CD14-positive monocyte (primary cell): ENCODE measurements around the gene TRAPPC12. TPM values are rescaled to one million over a fixed set of nuclear protein-coding genes. Genes with fewer than 3 reads are reported as not detected.
A peak's percentile ranks its signal among the peaks of the same experiment; 100 is the strongest.

ENCODE experiments used
- DNase-seq, 3 donors: peaks; one replicate each; pipeline ENCODE4 v3.0.0-alpha.2; 2011 to 2022
- H2AFZ ChIP-seq: 2 replicates; pipeline ENCODE4 v1.6.0; 2012; ENCODE audit warnings: mild to moderate bottlenecking, low read depth, low read length, inconsistent platforms; ENCODE audit not compliant: insufficient read depth, poor library complexity, severe bottlenecking
- H3K27ac ChIP-seq, 2 donors: 1 replicate in 1 of 2; 2 replicates in 1 of 2; pipeline ENCODE4 v1.5.1; 2012 to 2013; ENCODE audit warnings: low read length in 2 of 2, control low read depth in 1 of 2, inconsistent platforms in 1 of 2, low read depth in 1 of 2, mild to moderate bottlenecking in 1 of 2
- H3K27me3 ChIP-seq, 2 donors: one replicate each; pipeline versions ENCODE4 v1.6.0 to v1.6.1; 2011 to 2013; ENCODE audit warnings: low read length in 2 of 2; ENCODE audit not compliant: control insufficient read depth in 2 of 2, insufficient read depth in 2 of 2
- H3K36me3 ChIP-seq, 2 donors: replicated peaks in 1 of 2; 1 replicate in 1 of 2; 2 replicates in 1 of 2; pipeline versions ENCODE4 v1.5.1 to v1.6.1; 2012 to 2013; ENCODE audit warnings: low read length in 2 of 2, control low read depth in 1 of 2, inconsistent platforms in 1 of 2, mild to moderate bottlenecking in 1 of 2; ENCODE audit not compliant: insufficient read depth in 2 of 2, control insufficient read depth in 1 of 2
- H3K4me1 ChIP-seq, 2 donors: 1 replicate in 1 of 2; 2 replicates in 1 of 2; pipeline versions ENCODE4 v1.5.1 to v1.6.1; 2012 to 2013; ENCODE audit warnings: low read length in 2 of 2, control low read depth in 1 of 2, inconsistent platforms in 1 of 2, mild to moderate bottlenecking in 1 of 2, moderate library complexity in 1 of 2; ENCODE audit not compliant: insufficient read depth in 2 of 2, control insufficient read depth in 1 of 2
- H3K4me2 ChIP-seq: replicated peaks from 2 replicates; pipeline ENCODE3; 2012; ENCODE audit warnings: low read length, moderate library complexity, mild to moderate bottlenecking; ENCODE audit not compliant: poor library complexity, severe bottlenecking; ENCODE audit errors: extremely low read depth
- H3K4me3 ChIP-seq, 3 experiments: fragments of 200-600 bp in 1 of 3; sonication (generic) in 1 of 3; replicated peaks in 1 of 3; 1 replicate in 2 of 3; 2 replicates in 1 of 3; pipeline ENCODE4 v1.5.1; 2011 to 2013; ENCODE audit warnings: low read length in 3 of 3, mild to moderate bottlenecking in 3 of 3, control low read depth in 2 of 3, low read depth in 2 of 3, inconsistent platforms in 1 of 3, moderate library complexity in 1 of 3
- H3K79me2 ChIP-seq: 2 replicates; pipeline ENCODE4 v1.6.0; 2012; ENCODE audit warnings: mild to moderate bottlenecking, control low read depth, inconsistent platforms, low read length, moderate library complexity; ENCODE audit not compliant: insufficient read depth
- H3K9ac ChIP-seq: 2 replicates; pipeline ENCODE4 v1.6.0; 2017; ENCODE audit warnings: low read length, mild to moderate bottlenecking; ENCODE audit not compliant: insufficient read depth, poor library complexity, severe bottlenecking
- H3K9me3 ChIP-seq, 2 donors: replicated peaks in 1 of 2; 1 replicate in 1 of 2; 2 replicates in 1 of 2; pipeline versions ENCODE4 v1.5.1 to v1.6.1; 2012 to 2013; ENCODE audit warnings: low read length in 2 of 2, control low read depth in 1 of 2; ENCODE audit not compliant: control insufficient read depth in 1 of 2, insufficient read depth in 1 of 2
- H4K20me1 ChIP-seq: 2 replicates; pipeline ENCODE4 v1.6.0; 2012; ENCODE audit warnings: mild to moderate bottlenecking, low read length, control low read depth, moderate library complexity; ENCODE audit not compliant: insufficient read depth
- H3K27ac Mint-ChIP-seq, 7 donors: one replicate each; pipeline ENCODE4 v1.8.0; 2020; ENCODE audit warnings: mild to moderate bottlenecking in 7 of 7, mixed read lengths in 7 of 7, moderate library complexity in 6 of 7, inconsistent platforms in 2 of 7
- H3K27me3 Mint-ChIP-seq, 3 donors: one replicate each; pipeline ENCODE4 v1.8.0; 2021 to 2022; ENCODE audit warnings: low read depth in 3 of 3, mild to moderate bottlenecking in 3 of 3, mixed read lengths in 3 of 3, moderate library complexity in 3 of 3, inconsistent platforms in 1 of 3
- H3K36me3 Mint-ChIP-seq, 2 donors: one replicate each; pipeline ENCODE4 v1.8.0; 2020; ENCODE audit warnings: mixed read lengths in 2 of 2, inconsistent platforms in 1 of 2, mild to moderate bottlenecking in 1 of 2
- H3K4me1 Mint-ChIP-seq: one replicate; pipeline ENCODE4 v1.8.0; 2020; ENCODE audit warnings: mild to moderate bottlenecking, mixed read lengths
- H3K4me3 Mint-ChIP-seq, 2 donors: one replicate each; pipeline ENCODE4 v1.8.0; 2020; ENCODE audit warnings: mild to moderate bottlenecking in 2 of 2, mixed read lengths in 2 of 2, moderate library complexity in 1 of 2
- H3K9me3 Mint-ChIP-seq, 7 donors: one replicate each; pipeline ENCODE4 v1.8.0; 2020 to 2022; ENCODE audit warnings: mixed read lengths in 7 of 7, mild to moderate bottlenecking in 6 of 7, moderate library complexity in 6 of 7, inconsistent platforms in 2 of 7
- CTCF ChIP-seq: fragments of 200-600 bp; IDR thresholded peaks from one replicate; pipeline ENCODE4 v1.8.0; 2022; ENCODE audit warnings: antibody characterized with exemption, mild to moderate bottlenecking
- WGBS: methylation state at CpG from one replicate; pipeline ENCODE4 v1.1.5; 2013; ENCODE audit warnings: missing lambda C conversion rate; ENCODE audit not compliant: insufficient coverage; 5-methylcytosine and 5-hydroxymethylcytosine counted together
- intact Hi-C, 2 donors: fragments of 100-400 bp; cut with micrococcal nuclease; formaldehyde crosslinking; loops; one replicate each; pipeline versions ENCODE4 v1.15.0 to v1.15.1; 2023
- polyA plus RNA-seq, 3 donors: library from polyadenylated mRNA; depleted of rRNA in 1 of 3; unstranded in 2 of 3; stranded (reverse) in 1 of 3; fragments of 300-500 nt in 2 of 3; fragments of >200 nt in 1 of 3; fragmentation: Illumina TruSeq in 2 of 3; gene quantifications; 1 replicate in 2 of 3; 2 replicates in 1 of 3; pipeline ENCODE4 v1.2.3, GENCODE V29; 2012 to 2021

The TRAPPC12 gene
- polyA plus RNA-seq, 3 donors = 26.6 to 72.1 (median 44.7) TPM

- no peak overlapping the region for H3K4me3 Mint-ChIP-seq
- whole genome bisulfite sequencing = 85% methylated on average over 21 of the region's 29 CpGs
- intact Hi-C loops = no loop called here
- no peak overlapping the region for H3K27ac ChIP-seq
- no peak overlapping the region for H3K4me2 ChIP-seq
- H3K79me2 ChIP-seq = no peaks in the 10 kb centered on the region
- no peak overlapping the region for H3K4me3 ChIP-seq
- no peak for TF ChIP-seq CTCF
- no peak for DNase-seq
- peaks cover 30 to 35% of the 10 kb centered on the region in 2 donors for H3K36me3 Mint-ChIP-seq
- H3K9ac ChIP-seq = no peak overlapping the region
- H2AFZ ChIP-seq = no peak overlapping the region
- H3K9me3 ChIP-seq = no peaks in the 10 kb centered on the region
- H3K27me3 Mint-ChIP-seq = peaks cover 0 to 1% (median 0%) of the 10 kb centered on the region in 3 donors
- H3K36me3 ChIP-seq = peaks cover 23 to 32% of the 10 kb centered on the region in 2 donors
- H4K20me1 ChIP-seq = no peaks in the 10 kb centered on the region
- H3K4me1 Mint-ChIP-seq = peaks cover 1% of the 10 kb centered on the region
- no peaks in the 10 kb centered on the region for H3K9me3 Mint-ChIP-seq
- H3K27me3 ChIP-seq = no peaks in the 10 kb centered on the region
- no peaks in the 10 kb centered on the region for H3K4me1 ChIP-seq
- H3K27ac Mint-ChIP-seq = no peak overlapping the region
Measured at GRCh38 chr2:3492951-3493614, 113.6 kb downstream of the TRAPPC12 start.

GRCh38 chr2:3493615-3494007 is 114.1 kb downstream of the TRAPPC12 start:
- no peak overlapping the region for H3K27ac ChIP-seq
- peaks cover 0 to 1% (median 0%) of the 10 kb centered on the region in 3 donors for H3K27me3 Mint-ChIP-seq
- H3K27me3 ChIP-seq = no peaks in the 10 kb centered on the region
- peaks cover 1% of the 10 kb centered on the region for H3K4me1 Mint-ChIP-seq
- H3K27ac Mint-ChIP-seq = peak overlapping the region in 2 of 7 donors; percentile 7 to 77
- no peaks in the 10 kb centered on the region for H3K9me3 ChIP-seq
- no peaks in the 10 kb centered on the region for H3K4me1 ChIP-seq
- H3K4me3 Mint-ChIP-seq = no peak overlapping the region
- H3K36me3 Mint-ChIP-seq = peaks cover 35 to 40% of the 10 kb centered on the region in 2 donors
- H2AFZ ChIP-seq = no peak overlapping the region
- peaks cover 28 to 38% of the 10 kb centered on the region in 2 donors for H3K36me3 ChIP-seq
- H3K9me3 Mint-ChIP-seq = no peaks in the 10 kb centered on the region
- WGBS = 67% methylated on average over 2 of the region's 10 CpGs
- no peak overlapping the region for H3K4me2 ChIP-seq
- no peak overlapping the region for H3K9ac ChIP-seq
- no peaks in the 10 kb centered on the region for H3K79me2 ChIP-seq
- DNase-seq = no peak
- H3K4me3 ChIP-seq = no peak overlapping the region
- no peak for TF ChIP-seq CTCF
- H4K20me1 ChIP-seq = no peaks in the 10 kb centered on the region
- intact Hi-C loops = no loop called here
